AG04450 (cell line): ENCODE data around the gene ADGRD1. TPM values are rescaled to one million over a fixed set of nuclear protein-coding genes. Genes with fewer than 3 reads are reported as not detected.

ENCODE experiments used
- CTCF ChIA-PET: fragments of 300-600, 350-600 bp; formaldehyde crosslinking; extraction: SDS; loops from one replicate; lab custom pipeline; 2022; ENCODE audit warnings: antibody characterized with exemption, inconsistent platforms; lab: Charles Lee
- POLR2A ChIA-PET: fragments of 350-600 bp; formaldehyde crosslinking; extraction: SDS; loops from one replicate; lab custom pipeline; 2021; ENCODE audit warnings: antibody characterized with exemption, inconsistent platforms; lab: Yijun Ruan, JAX
- DNase-seq: peaks from one replicate; pipeline ENCODE4 v3.0.0-alpha.2; 2011; ENCODE audit warnings: low read depth, low spot score
- H3K27ac ChIP-seq: one replicate; pipeline ENCODE4 v1.5.1; 2012; ENCODE audit warnings: low read depth, low read length, control low read depth
- H3K27me3 ChIP-seq: one replicate; pipeline ENCODE4 v1.6.0; 2012; ENCODE audit warnings: low read length; ENCODE audit not compliant: control insufficient read depth, insufficient read depth
- H3K4me3 ChIP-seq: 2 replicates; pipeline ENCODE4 v1.5.1; 2011; ENCODE audit warnings: mild to moderate bottlenecking, low read depth, low read length, control low read depth
- H3K9me3 ChIP-seq: 2 replicates; pipeline ENCODE4 v1.5.1; 2012; ENCODE audit warnings: low read length; ENCODE audit not compliant: control insufficient read depth, insufficient read depth
- polyA plus RNA-seq: library from polyadenylated mRNA; depleted of rRNA; stranded (reverse); fragments of >200 nt; gene quantifications from 2 replicates; pipeline ENCODE4 v1.2.3, GENCODE V29; 2011
- TF ChIP-seq, protein P1 (sequence below): IDR thresholded peaks from 2 replicates; pipeline ENCODE4 v1.5.1; 2011; ENCODE audit warnings: low read depth, low read length, control low read depth, inconsistent platforms

ADGRD1 gene
- polyA plus RNA-seq, 1 experiment: 0.05 TPM

DNA sequence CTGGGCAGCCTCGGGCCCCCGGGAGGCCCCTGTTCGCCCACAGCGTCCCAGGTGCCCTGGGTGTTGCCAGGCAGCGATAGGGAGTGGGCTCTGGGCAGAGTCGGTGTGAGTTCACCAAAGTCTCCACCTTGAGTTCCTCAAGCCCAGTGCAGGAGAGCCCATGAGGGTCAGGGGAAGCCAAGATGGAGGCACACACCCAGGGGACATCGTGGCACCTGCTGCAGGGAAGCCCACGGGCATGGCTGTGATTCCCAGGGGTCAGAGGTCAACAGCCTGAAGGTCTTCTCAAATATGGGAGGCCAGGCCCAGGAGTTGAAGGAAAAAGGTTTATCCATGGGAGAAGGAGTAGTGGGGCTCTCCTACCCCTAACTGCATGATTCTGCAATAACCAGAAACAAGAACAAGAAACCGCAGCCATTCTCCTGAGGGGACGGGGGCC is 148.8 kb downstream of the ADGRD1 start:
- no peak for DNase-seq
- H3K27me3 ChIP-seq: no peaks in the 10 kb centered on the region
- POLR2A ChIA-PET: no interaction called here
- TF ChIP-seq, protein P1, sequence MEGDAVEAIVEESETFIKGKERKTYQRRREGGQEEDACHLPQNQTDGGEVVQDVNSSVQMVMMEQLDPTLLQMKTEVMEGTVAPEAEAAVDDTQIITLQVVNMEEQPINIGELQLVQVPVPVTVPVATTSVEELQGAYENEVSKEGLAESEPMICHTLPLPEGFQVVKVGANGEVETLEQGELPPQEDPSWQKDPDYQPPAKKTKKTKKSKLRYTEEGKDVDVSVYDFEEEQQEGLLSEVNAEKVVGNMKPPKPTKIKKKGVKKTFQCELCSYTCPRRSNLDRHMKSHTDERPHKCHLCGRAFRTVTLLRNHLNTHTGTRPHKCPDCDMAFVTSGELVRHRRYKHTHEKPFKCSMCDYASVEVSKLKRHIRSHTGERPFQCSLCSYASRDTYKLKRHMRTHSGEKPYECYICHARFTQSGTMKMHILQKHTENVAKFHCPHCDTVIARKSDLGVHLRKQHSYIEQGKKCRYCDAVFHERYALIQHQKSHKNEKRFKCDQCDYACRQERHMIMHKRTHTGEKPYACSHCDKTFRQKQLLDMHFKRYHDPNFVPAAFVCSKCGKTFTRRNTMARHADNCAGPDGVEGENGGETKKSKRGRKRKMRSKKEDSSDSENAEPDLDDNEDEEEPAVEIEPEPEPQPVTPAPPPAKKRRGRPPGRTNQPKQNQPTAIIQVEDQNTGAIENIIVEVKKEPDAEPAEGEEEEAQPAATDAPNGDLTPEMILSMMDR: no peak
- CTCF ChIA-PET: no interaction called here
- H3K9me3 ChIP-seq: peaks cover 69% of the 10 kb centered on the region
- no peak overlapping the region for H3K4me3 ChIP-seq
- H3K27ac ChIP-seq: no peak overlapping the region

- TF ChIP-seq, protein P1: no peak
- H3K27me3 ChIP-seq: no peaks in the 10 kb centered on the region
- peaks cover 68% of the 10 kb centered on the region for H3K9me3 ChIP-seq
- ChIA-PET CTCF (no interaction called here), POLR2A (no interaction called here)
- DNase-seq: no peak
- H3K4me3 ChIP-seq: no peak overlapping the region
- H3K27ac ChIP-seq: no peak overlapping the region
Measured at GRCh38 chr12:131102991-131103668, 149.4 kb downstream of the ADGRD1 start.

GRCh38 chr12:131103669-131104462 is 150.2 kb downstream of the ADGRD1 start:
- Histone ChIP-seq H3K27ac (no peak overlapping the region), H3K27me3 (no peaks in the 10 kb centered on the region), H3K4me3 (no peak overlapping the region), H3K9me3 (peaks cover 61% of the 10 kb centered on the region)
- ChIA-PET POLR2A (no interaction called here), CTCF (interaction anchor here (1.0 kb wide), 2 partner anchors 11 to 13 kb away, joined by 3 to 4 read pairs; no protein-coding TSS in a partner anchor)
- TF ChIP-seq, protein P1: no peak
- DNase-seq: no peak

GRCh38 chr12:131104463-131105350 is 151.0 kb downstream of the ADGRD1 start:
- TF ChIP-seq, protein P1: peak; percentile 63

More at GRCh38 chr12:131104463-131105350, 151.0 kb downstream of the ADGRD1 start:
- Histone ChIP-seq H3K4me3 (no peak overlapping the region), H3K27ac (no peak overlapping the region), H3K27me3 (no peaks in the 10 kb centered on the region), H3K9me3 (peaks cover 59% of the 10 kb centered on the region)
- POLR2A ChIA-PET: no interaction called here
- DNase-seq: peak; percentile 1
- CTCF ChIA-PET: interaction anchor here (0.5 to 1.3 kb wide), 5 partner anchors 10 to 724 kb away, joined by 3 to 4 read pairs (median 3); no protein-coding TSS in a partner anchor
